HepG2 (cell line): Measurements from ENCODE around the gene SLC15A2. TPM values are rescaled to one million over a fixed set of nuclear protein-coding genes. Genes with fewer than 3 reads are reported as not detected.

Source experiments
- ATAC-seq: fragments of 200-7000 bp; cut with Tn5 transposase; 3 replicates; pipeline ENCODE4 v1.9.1; 2020; ENCODE audit warnings: mild to moderate bottlenecking, moderate library complexity
- BruUV-seq: library from RNA; stranded (reverse); fragments of 400-500 nt; replicated peaks from 2 replicates; lab custom pipeline; 2021; lab: Mats Ljungman, UMichigan
- CTCF ChIA-PET: fragments of 300-600 bp; formaldehyde crosslinking; extraction: SDS; loops from one replicate; lab custom pipeline; 2021; ENCODE audit warnings: low total read pairs, inconsistent platforms, low intra/inter-chr PET ratio; lab: Yijun Ruan, JAX
- POLR2A ChIA-PET: fragments of 350-600 bp; sonication (Branson Sonifier 250); formaldehyde crosslinking; loops from one replicate; lab custom pipeline; 2020; ENCODE audit warnings: antibody characterized with exemption, inconsistent platforms; lab: Yijun Ruan, JAX
- DNase-seq: peaks from one replicate; pipeline ENCODE4 v3.0.0-alpha.2; 2015; ENCODE audit warnings: low spot score
- FAIRE-seq: peaks from 3 replicates; lab custom pipeline; 2011; peaks lifted over from hg19 to GRCh38; lab: Jason Lieb, UNC
- H2AFZ ChIP-seq: one replicate; pipeline ENCODE4 v1.6.1; 2011; ENCODE audit warnings: low read length, inconsistent platforms
- H3K27ac ChIP-seq: fragments of 300-600 bp; 3 replicates; pipeline ENCODE4 v1.8.0; 2011; ENCODE audit warnings: mixed run types, mild to moderate bottlenecking, mixed read lengths, low read length, inconsistent platforms; ENCODE audit not compliant: insufficient read depth; ENCODE audit errors: extremely low read length
- H3K27me3 ChIP-seq, 2 experiments: fragments of 200-600 bp in 1 of 2; 2 replicates in 1 of 2; 3 replicates in 1 of 2; pipeline versions ENCODE4 v1.6.0 to v1.8.0; 2011; ENCODE audit warnings: low read length in 2 of 2, mild to moderate bottlenecking in 2 of 2, moderate library complexity in 2 of 2, inconsistent platforms in 1 of 2; ENCODE audit not compliant: insufficient read depth in 2 of 2, control insufficient read depth in 1 of 2
- H3K36me3 ChIP-seq, 2 experiments: fragments of 200-600 bp in 1 of 2; replicated peaks in 1 of 2; 2 replicates in 1 of 2; 3 replicates in 1 of 2; pipeline versions ENCODE4 v1.5.1 to v1.8.0; 2011; ENCODE audit warnings: low read length in 2 of 2, inconsistent platforms in 1 of 2; ENCODE audit not compliant: insufficient read depth in 2 of 2, control insufficient read depth in 1 of 2
- H3K4me1 ChIP-seq: 2 replicates; pipeline ENCODE4 v1.5.1; 2012; ENCODE audit warnings: low read length, inconsistent platforms; ENCODE audit not compliant: insufficient read depth
- H3K4me2 ChIP-seq: 2 replicates; pipeline ENCODE4 v1.6.0; 2011; ENCODE audit warnings: low read depth, low read length, inconsistent platforms
- H3K4me3 ChIP-seq, 3 experiments: fragments of 200-600 bp in 1 of 3; sonication (generic), shearing (Covaris generic) in 1 of 3; replicated peaks in 1 of 3; 2 replicates each; pipeline ENCODE4 v1.5.1; 2011 to 2016; ENCODE audit warnings: low read length in 3 of 3, inconsistent platforms in 2 of 3, low read depth in 2 of 3, mild to moderate bottlenecking in 2 of 3, control low read depth in 1 of 3, mixed read lengths in 1 of 3; ENCODE audit not compliant: insufficient read depth in 1 of 3
- H3K79me2 ChIP-seq: one replicate; pipeline ENCODE4 v1.6.1; 2011; ENCODE audit warnings: low read length, inconsistent platforms; ENCODE audit not compliant: insufficient read depth
- H3K9ac ChIP-seq: 2 replicates; pipeline ENCODE4 v1.6.0; 2011; ENCODE audit warnings: mild to moderate bottlenecking, low read depth, low read length, inconsistent platforms; ENCODE audit not compliant: insufficient read depth
- H3K9me3 ChIP-seq: 2 replicates; pipeline ENCODE4 v1.5.1; 2012; ENCODE audit warnings: mild to moderate bottlenecking, low read length
- H4K20me1 ChIP-seq: 2 replicates; pipeline ENCODE4 v1.6.0; 2011; ENCODE audit warnings: inconsistent platforms, mild to moderate bottlenecking, low read length, moderate library complexity; ENCODE audit not compliant: insufficient read depth
- CEBPB ChIP-seq: IDR thresholded peaks from 2 replicates; pipeline ENCODE4 v1.6.1; 2011; ENCODE audit warnings: low read depth, low read length, improper control_type of control experiment, borderline replicate concordance
- CTCF ChIP-seq: sonication (generic); formaldehyde crosslinking; IDR thresholded peaks from 2 replicates; pipeline ENCODE4 v1.5.0; 2020; ENCODE audit warnings: mild to moderate bottlenecking, missing genetic modification reagents, moderate library complexity
- KLF16 ChIP-seq, 2 experiments: sonication (generic) in 1 of 2; formaldehyde crosslinking in 1 of 2; IDR thresholded peaks; 2 replicates each; pipeline versions ENCODE4 v1.6.1 to v1.8.0; 2016 to 2023; ENCODE audit warnings: missing genetic modification reagents in 2 of 2, missing compliant biosample characterization in 1 of 2
- NR2F2 ChIP-seq: IDR thresholded peaks from 2 replicates; pipeline ENCODE4 v1.6.1; 2012; ENCODE audit warnings: low read depth, inconsistent platforms, borderline replicate concordance
- NRL ChIP-seq: sonication (generic); formaldehyde crosslinking; IDR thresholded peaks from 2 replicates; pipeline ENCODE4 v1.5.0; 2020; ENCODE audit warnings: missing genetic modification reagents, mild to moderate bottlenecking, moderate library complexity, borderline replicate concordance
- SNAI1 ChIP-seq: sonication (generic); formaldehyde crosslinking; IDR thresholded peaks from 2 replicates; pipeline ENCODE4 v1.5.0; 2020; ENCODE audit warnings: mild to moderate bottlenecking, missing genetic modification reagents, borderline replicate concordance
- STAG1 ChIP-seq: sonication (generic); formaldehyde crosslinking; IDR thresholded peaks from 2 replicates; pipeline ENCODE4 v1.4.0; 2020; ENCODE audit warnings: missing genetic modification reagents
- TBX3 ChIP-seq: fragments of 450-650 bp; IDR thresholded peaks from 2 replicates; pipeline ENCODE4 v1.6.1; 2017; ENCODE audit warnings: antibody characterized with exemption, mild to moderate bottlenecking, inconsistent platforms, borderline replicate concordance
- ZFAT ChIP-seq: sonication (generic); formaldehyde crosslinking; conservative IDR thresholded peaks from 2 replicates; pipeline ENCODE4 v1.8.1; 2023; ENCODE audit warnings: missing genetic modification reagents, inconsistent platforms
- ZNF282 ChIP-seq: fragments of 450-650 bp; IDR thresholded peaks from 2 replicates; pipeline ENCODE4 v1.6.1; 2018; ENCODE audit not compliant: partially characterized antibody
- WGBS: methylation state at CpG from one replicate; pipeline ENCODE4 v1.1.6; 2017; ENCODE audit warnings: low lambda C conversion rate; 5-methylcytosine and 5-hydroxymethylcytosine counted together
- in situ Hi-C: cut with HindIII; loops from 2 replicates; pipeline ENCODE4 v1.10.0; 2017; ENCODE audit warnings: low pct_unique_long_range_greater_than_20kb; ENCODE audit not compliant: extremely low pct_ligation_motif_present
- intact Hi-C: fragments of 100-400 bp; cut with micrococcal nuclease; formaldehyde crosslinking; loops from one replicate; pipeline ENCODE4 v1.10.0; 2022; ENCODE audit not compliant: unreplicated experiment
- polyA plus RNA-seq, 8 experiments: library from polyadenylated mRNA; depleted of rRNA in 3 of 8; stranded (reverse) in 7 of 8; unstranded in 1 of 8; fragments of >200 nt; fragmentation: Illumina TruSeq in 4 of 8; extraction: Trizol in 4 of 8; gene quantifications; 2 replicates each; pipeline versions ENCODE4 v1.2.1 to v1.2.3, GENCODE V29; 2011 to 2016; ENCODE audit warnings: low read depth in 4 of 8, missing spikeins in 1 of 8, mixed read lengths in 1 of 8; ENCODE audit not compliant: insufficient read depth in 1 of 8
- total RNA-seq, 5 experiments: library from RNA; depleted of rRNA; stranded (reverse); fragments of >200 nt; fragmentation: Illumina TruSeq; extraction: Trizol; gene quantifications; 2 replicates each; pipeline ENCODE4 v1.2.3, GENCODE V29; 2016; ENCODE audit warnings: low read depth in 1 of 5

The SLC15A2 gene
- total and polyA plus RNA-seq, 2 of the 13 experiments (the other 11 are each of a cell fraction or from before 2014, with no cell fraction given): 1.0 to 1.4 TPM

DNA sequence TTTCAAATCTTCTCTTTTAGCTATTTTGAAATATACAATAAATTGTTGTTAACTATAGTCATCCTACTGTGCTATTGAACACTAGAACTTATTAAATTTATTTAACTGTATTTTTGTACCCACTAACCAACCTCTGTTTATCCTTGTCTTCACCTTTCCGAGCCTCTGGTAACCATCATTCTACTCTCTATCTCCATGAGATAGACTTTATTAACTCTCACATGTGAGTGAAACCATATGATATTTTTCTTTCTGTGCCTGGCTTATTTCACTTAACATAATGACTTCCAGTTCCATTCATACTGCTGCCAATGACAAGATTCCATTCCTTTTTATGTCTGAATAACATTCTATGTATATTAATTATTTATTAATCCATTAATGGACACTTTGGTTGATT lies 15.8 kb upstream of the SLC15A2 start:
- Histone ChIP-seq H3K79me2 (no peaks in the 10 kb centered on the region), H3K27ac (no peak overlapping the region), H3K9me3 (no peaks in the 10 kb centered on the region), H3K4me1 (no peaks in the 10 kb centered on the region), H3K4me2 (no peak overlapping the region), H4K20me1 (no peaks in the 10 kb centered on the region), H3K27me3 (no peaks in the 10 kb centered on the region), H3K9ac (no peak overlapping the region), H3K36me3 (no peaks in the 10 kb centered on the region), H3K4me3 (no peak overlapping the region), H2AFZ (no peak overlapping the region)
- no peak for FAIRE-seq
- POLR2A ChIA-PET: no interaction called here
- WGBS: 97% methylated on average over 1 of the region's 1 CpG
- TF ChIP-seq TBX3 (no peak), ZFAT (CRISPR knock-in tag) (no peak), ZNF282 (no peak), NR2F2 (no peak), SNAI1 (CRISPR knock-in tag) (no peak), KLF16 (CRISPR knock-in tag; IDR thresholded peaks at IDR 0.05) (no peak)
- CTCF ChIA-PET: no interaction called here
- no TSS peak for BruUV-seq
- DNase-seq: no peak
- ATAC-seq: no peak
- in situ Hi-C loops (no loop called here), intact Hi-C loops (no loop called here)

DNA sequence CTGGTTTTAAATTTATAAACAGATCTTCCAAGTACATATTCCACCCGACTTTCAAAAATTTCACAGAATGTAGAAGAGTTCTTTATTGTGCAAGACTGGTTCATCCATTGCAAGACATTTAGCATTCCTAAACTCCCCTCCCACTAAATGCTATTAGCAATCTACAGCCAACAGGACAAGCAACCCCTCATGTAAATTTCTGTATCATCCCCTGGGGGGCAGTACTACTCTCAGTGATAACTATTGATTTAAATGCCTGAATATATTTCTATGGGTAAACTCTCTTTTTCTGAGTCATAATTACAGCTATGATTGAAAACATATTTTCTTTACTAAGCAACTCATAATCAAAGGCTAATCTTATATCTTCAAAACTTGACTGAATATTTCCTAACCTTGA lies 10.7 kb upstream of the SLC15A2 start:
- no peaks in the 10 kb centered on the region for H3K36me3 ChIP-seq
- in situ Hi-C loops: loop anchor here (5.0 kb wide), 1 partner anchor 104 kb away; no protein-coding TSS in a partner anchor
- no TSS peak for BruUV-seq
- H3K27me3 ChIP-seq: no peaks in the 10 kb centered on the region
- CTCF ChIA-PET: interaction anchor here (0.7 kb wide), 1 partner anchor 112 kb away, joined by 3 read pairs; no protein-coding TSS in a partner anchor
- TF ChIP-seq STAG1 (CRISPR knock-in tag) (peak; percentile 32), CTCF (CRISPR knock-in tag) (peak; percentile 41), CEBPB (peak; percentile 62), NRL (CRISPR knock-in tag) (no peak)
- no peak overlapping the region for H3K27ac ChIP-seq
- intact Hi-C loops: loop anchor here (2.0 kb wide), 1 partner anchor 111 kb away; no protein-coding TSS in a partner anchor
- no peak overlapping the region for H2AFZ ChIP-seq
- ATAC-seq: peak; percentile 71
- DNase-seq: peak; percentile 35
- 21% methylated on average over 1 of the region's 1 CpG for WGBS
- no peaks in the 10 kb centered on the region for H3K9me3 ChIP-seq
- no peaks in the 10 kb centered on the region for H4K20me1 ChIP-seq
- FAIRE-seq: no peak
- H3K4me1 ChIP-seq: no peaks in the 10 kb centered on the region
- H3K9ac ChIP-seq: no peak overlapping the region
- no peaks in the 10 kb centered on the region for H3K79me2 ChIP-seq
- POLR2A ChIA-PET: no interaction called here
- H3K4me3 ChIP-seq: no peak overlapping the region
- H3K4me2 ChIP-seq: no peak overlapping the region
